GM20000 (cell line): ENCODE results near the gene SPRING1.

ENCODE experiments used
- DNase-seq: peaks from one replicate; pipeline ENCODE4 v3.0.0; 2012; ENCODE audit warnings: low spot score
- CTCF ChIP-seq: IDR thresholded peaks from 2 replicates; pipeline ENCODE4 v1.5.1; 2012; ENCODE audit warnings: mild to moderate bottlenecking, control low read depth; ENCODE audit errors: extremely low read depth, missing control alignments

Gene SPRING1

GRCh38 chr12:116727261-116727660 is 10.6 kb downstream of the SPRING1 start:
- TF ChIP-seq CTCF: no peak
- DNase-seq: no peak

DNA sequence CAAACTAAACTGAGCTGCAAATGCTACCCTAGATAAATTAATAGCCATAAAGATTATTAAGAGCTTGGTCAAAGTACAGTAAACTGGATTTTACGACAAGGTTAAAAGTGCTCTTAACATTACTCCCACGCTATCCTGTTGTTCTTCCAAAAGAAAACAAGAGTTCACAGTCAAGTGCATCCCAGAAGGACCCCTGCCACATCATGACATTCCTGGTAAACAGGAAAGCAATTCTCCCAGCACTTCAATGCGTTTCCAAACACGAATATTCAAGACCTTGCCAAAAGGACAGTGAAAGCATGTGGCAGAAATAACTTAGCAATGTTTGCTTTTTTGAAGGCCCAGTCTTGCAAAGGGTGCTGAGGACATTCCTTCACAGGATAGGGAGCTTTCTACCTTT is 11.2 kb downstream of the SPRING1 start:
- no peak for TF ChIP-seq CTCF
- no peak for DNase-seq

- TF ChIP-seq CTCF: no peak
Measured at GRCh38 chr12:116722245-116722644, 15.6 kb downstream of the SPRING1 start.

GRCh38 chr12:116719731-116720528 is 17.9 kb downstream of the SPRING1 start:
- no peak for DNase-seq
- TF ChIP-seq CTCF: no peak

More at GRCh38 chr12:116722245-116722644, 15.6 kb downstream of the SPRING1 start:
- no peak for DNase-seq

- no peak for TF ChIP-seq CTCF
- no peak for DNase-seq
Measured at GRCh38 chr12:116718655-116719454, 19.0 kb downstream of the SPRING1 start.

DNA sequence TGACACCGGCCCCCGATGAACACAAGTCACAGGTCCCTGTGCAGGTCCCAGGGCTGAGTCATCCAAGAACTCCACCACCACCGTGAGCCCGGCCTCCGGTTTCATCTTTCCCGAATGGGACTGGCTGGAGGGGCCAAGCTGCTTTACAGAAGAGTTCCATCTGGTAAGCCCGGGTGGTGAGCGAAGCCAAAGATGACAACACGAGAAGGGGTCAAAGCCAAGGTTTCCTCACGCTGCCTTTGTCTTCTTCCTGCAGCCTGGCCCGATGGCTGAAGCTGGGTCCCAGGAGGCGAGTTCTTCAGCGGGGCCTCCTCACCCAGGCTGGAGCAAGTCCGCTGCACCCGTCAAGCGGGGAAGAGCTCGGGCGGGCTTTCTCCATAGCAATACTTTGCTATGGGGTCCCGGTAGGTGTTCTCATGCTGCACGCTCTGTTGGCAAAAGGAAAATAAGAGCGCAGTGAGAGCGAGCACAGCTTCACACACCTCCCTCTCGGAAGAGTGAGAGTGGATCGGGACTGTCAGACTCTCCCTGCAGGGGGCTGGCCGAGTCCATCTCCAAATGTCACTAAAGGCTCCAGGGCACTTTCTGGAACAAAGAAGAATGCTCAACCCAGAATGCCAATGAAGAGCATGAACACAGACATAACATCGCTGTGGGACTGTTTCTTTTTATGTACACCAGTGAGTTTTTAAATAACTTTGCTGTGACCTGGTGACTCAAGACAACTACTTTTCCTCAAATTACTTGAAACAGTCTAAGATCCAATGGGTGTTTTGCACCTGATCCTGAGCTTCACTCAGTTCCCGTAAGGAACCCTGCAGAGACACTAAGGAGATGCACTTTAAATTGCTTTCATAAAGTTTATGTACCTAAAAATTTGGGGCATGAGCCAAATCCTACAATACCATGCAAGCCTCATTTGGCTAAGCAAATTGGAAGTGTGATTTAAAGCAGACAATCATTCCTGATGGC is 20.1 kb downstream of the SPRING1 start:
- no peak for DNase-seq
- TF ChIP-seq CTCF: no peak
